Measurements from ENCODE around the gene CASP9. TPM values are rescaled to one million over a fixed set of nuclear protein-coding genes. Genes with fewer than 3 reads are reported as not detected.

The CASP9 gene
- total RNA-seq, result 3.7 and 6.6 TPM in 2 replicates

DNA sequence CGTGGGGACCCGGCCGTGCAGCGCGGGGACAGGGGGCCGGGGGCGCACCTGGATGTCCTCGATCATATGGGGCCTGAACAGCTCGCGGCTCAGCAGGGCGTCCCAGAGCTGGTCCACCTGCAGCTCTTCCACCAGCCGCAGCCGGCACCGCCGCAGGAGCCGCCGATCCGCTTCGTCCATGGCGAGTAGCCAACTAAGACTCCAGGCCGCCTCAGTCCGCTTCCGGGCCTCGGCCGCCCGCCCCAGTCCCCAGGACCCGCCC is at the start of gene CASP9:
CASP9 (minus strand) TSS at position 195 of the 262 bp plus-strand sequence; CDS start at position 180, 15 bp downstream.

DNA sequence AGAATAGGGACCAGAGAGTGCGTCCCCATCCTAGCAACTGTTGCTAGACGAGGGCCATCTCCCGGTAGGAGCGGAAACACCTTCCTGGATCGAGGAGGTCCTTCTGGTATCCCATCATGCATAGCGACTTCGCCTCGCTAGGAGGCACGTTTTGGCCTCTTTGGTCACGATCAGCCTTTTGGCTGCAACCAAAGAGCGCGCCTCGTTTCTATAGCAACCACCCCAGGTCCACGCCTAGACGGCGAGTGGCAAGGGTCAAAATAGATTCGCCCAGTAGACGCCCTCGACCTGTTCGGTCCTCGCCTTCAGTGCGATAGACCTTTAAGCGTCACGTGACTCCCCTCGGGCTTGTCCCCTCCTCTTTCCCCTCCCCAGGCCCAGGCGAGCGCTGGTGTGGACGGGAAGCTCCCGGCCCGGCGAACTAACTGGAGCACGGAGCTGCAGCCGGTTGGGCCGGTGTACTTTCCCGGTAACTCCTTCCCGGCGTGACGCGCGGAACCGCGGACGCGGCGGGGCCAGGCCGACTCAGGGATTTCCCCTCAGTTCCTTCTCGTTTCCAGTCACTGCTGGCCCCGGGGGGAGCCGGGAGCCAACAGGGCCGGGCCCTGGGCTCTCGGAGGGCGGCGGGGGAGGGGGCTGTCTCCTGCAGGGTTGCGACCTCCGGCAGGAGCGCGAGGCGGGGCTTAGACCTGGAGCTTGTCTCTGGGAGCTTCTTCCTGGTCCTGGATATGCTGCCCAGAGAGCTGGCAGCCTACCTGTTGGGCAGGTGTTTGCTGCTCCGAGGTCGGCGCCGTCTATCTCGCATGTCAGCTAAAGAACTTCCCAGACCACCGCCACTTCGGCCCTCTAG is 2.7 kb upstream of the CASP9 start, which contains the start of gene DNAJC16:
DNAJC16 (plus strand) TSS at position 359 of the 850 bp plus-strand sequence. CDS start 2,258 bp downstream, outside the sequence.

DNA sequence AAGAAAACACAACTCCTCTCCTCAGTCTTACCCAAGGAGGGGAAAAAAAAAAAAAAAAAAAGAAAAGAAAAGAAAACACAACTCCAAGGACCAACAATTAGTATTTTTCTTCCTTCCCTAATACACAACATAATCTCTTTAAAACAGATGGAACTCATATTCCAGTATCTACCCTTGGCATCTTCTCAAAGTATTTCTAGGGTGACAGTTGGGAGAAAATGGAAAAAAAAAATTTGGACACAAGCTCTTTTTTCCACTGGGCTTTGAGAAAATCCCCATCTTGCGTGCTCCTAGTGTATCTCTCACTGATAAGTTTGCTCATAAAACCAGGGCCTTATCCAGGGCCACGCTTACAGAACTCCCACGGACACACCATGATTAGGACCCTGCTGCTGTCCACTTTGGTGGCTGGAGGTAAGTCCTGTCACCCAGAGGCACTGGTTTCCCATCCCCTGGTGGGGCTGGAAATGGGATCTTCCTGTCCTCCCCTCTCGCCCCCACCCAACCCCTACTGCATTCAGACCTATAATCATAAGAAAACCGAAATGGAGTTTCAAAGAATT is 48.2 kb downstream of the CASP9 start, which contains the start of gene CELA2B:
CELA2B (plus strand) TSS at position 353 of the 563 bp plus-strand sequence; CDS start at position 375, 22 bp downstream.

DNA sequence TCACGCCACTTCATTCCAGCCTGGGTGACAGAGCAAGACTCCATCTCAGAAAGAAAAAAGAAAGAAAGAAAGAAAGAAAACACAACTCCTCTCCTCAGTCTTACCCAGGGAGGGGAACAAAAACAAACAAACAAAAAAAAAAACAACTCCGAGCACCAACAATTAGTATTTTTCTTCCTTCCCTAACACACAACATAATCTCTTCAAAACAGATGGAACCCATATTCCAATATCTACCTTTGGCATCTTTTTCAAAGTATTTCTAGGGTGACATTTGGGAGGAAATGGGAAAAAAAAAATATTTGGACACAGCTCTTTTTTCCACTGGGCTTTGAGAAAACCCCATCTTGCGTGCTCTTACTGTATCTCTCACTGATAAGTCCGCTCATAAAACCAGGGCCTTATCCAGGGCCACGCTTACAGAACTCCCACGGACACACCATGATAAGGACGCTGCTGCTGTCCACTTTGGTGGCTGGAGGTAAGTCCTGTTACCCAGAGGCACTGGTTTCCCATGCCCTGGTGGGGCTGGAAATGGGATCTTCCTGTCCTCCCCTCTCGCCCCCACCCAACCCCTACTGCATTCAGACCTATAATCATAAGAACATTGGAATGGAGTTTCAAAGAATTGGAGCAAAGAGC is 67.6 kb downstream of the CASP9 start, which contains the start of gene CELA2A:
CELA2A (plus strand) TSS at position 420 of the 642 bp plus-strand sequence; CDS start at position 442, 22 bp downstream.

Other genes starting within 250 kb of the CASP9 start
- gene EFHD2, start 114.3 kb downstream of the CASP9 start, total RNA-seq, result 132 and 167 TPM in 2 replicates
- not detected in 2 replicates for gene CTRC, start 85.8 kb downstream of the CASP9 start, total RNA-seq
- gene CELA2A, start 67.5 kb downstream of the CASP9 start, total RNA-seq, result not detected in 2 replicates
- gene CELA2B, start 48.1 kb downstream of the CASP9 start, total RNA-seq, result not detected in 2 replicates
- gene DNAJC16, start 2.6 kb upstream of the CASP9 start, total RNA-seq, result 8.2 and 12.2 TPM in 2 replicates
- gene AGMAT, start 60.8 kb upstream of the CASP9 start, total RNA-seq, result 5.5 and 7.6 TPM in 2 replicates
- gene DDI2, start 93.2 kb upstream of the CASP9 start, total RNA-seq, result 6.4 and 8.6 TPM in 2 replicates
- gene PLEKHM2, start 160.1 kb upstream of the CASP9 start, total RNA-seq, result 27.6 and 35.4 TPM in 2 replicates
- 0.30 and 1.1 TPM in 2 replicates for gene SLC25A34, start 212.0 kb upstream of the CASP9 start, total RNA-seq
- gene TMEM82, start 218.3 kb upstream of the CASP9 start, total RNA-seq, result not detected in 2 replicates
- 154 and 198 TPM in 2 replicates for gene FBLIM1, start 234.6 kb upstream of the CASP9 start, total RNA-seq